ENCODE results near the gene SPO11. TPM values are rescaled to one million over a fixed set of nuclear protein-coding genes. Genes with fewer than 3 reads are reported as not detected.

SPO11 gene
- total RNA-seq, 4 donors from 2014 or later: not detected

- TF ChIP-seq CTCF (IDR thresholded peaks at IDR 0.05) (no peak), POLR2A (IDR thresholded peaks at IDR 0.05) (no peak)
- H3K4me3 ChIP-seq (ENCODE audit: low read depth, poor library complexity, severe bottlenecking): no peak overlapping the region
- 76 to 79% methylated on average over 14 of the region's 14 CpGs for WGBS, 2 donors
- intact Hi-C loops (cut with DNase I; ENCODE audit: low total_unique reads): no loop called here
- DNase-seq (ENCODE audit: low spot score in 2 of 2): peak in 1 of 2 donors; percentile 59
These were observed 11.7 kb upstream of the SPO11 start for GRCh38 chr20:57317789-57318371.

GRCh38 chr20:57319584-57319983, 10.0 kb upstream of the SPO11 start:
- no peak overlapping the region for H3K4me3 ChIP-seq (ENCODE audit: low read depth, poor library complexity, severe bottlenecking)
- intact Hi-C loops (cut with DNase I; ENCODE audit: low total_unique reads): no loop called here
- DNase-seq (ENCODE audit: low spot score in 2 of 2): no peak
- WGBS, 2 donors: 83 to 90% methylated on average over 4 of the region's 4 CpGs
- TF ChIP-seq POLR2A (IDR thresholded peaks at IDR 0.05) (no peak), CTCF (IDR thresholded peaks at IDR 0.05) (no peak)

- H3K4me3 ChIP-seq (ENCODE audit: low read depth, poor library complexity, severe bottlenecking): no peak overlapping the region
- TF ChIP-seq CTCF (IDR thresholded peaks at IDR 0.05) (no peak), POLR2A (IDR thresholded peaks at IDR 0.05) (no peak)
- DNase-seq (ENCODE audit: low spot score in 2 of 2): no peak
- 85 to 90% methylated on average over 3 of the region's 3 CpGs for WGBS, 2 donors
- intact Hi-C loops (cut with DNase I; ENCODE audit: low total_unique reads): no loop called here
These were observed 9.2 kb upstream of the SPO11 start for GRCh38 chr20:57320358-57320757.

- H3K4me3 ChIP-seq (ENCODE audit: low read depth, poor library complexity, severe bottlenecking): no peak overlapping the region
- TF ChIP-seq CTCF (IDR thresholded peaks at IDR 0.05): no peak
- no peak for TF ChIP-seq POLR2A (IDR thresholded peaks at IDR 0.05)
These were observed 8.5 kb upstream of the SPO11 start for GRCh38 chr20:57321142-57321541.

GRCh38 chr20:57322476-57322875, 7.1 kb upstream of the SPO11 start:
- H3K4me3 ChIP-seq (ENCODE audit: low read depth, poor library complexity, severe bottlenecking): no peak overlapping the region
- TF ChIP-seq CTCF (IDR thresholded peaks at IDR 0.05) (no peak), POLR2A (IDR thresholded peaks at IDR 0.05) (no peak)
- WGBS, 2 donors: 33 to 46% methylated on average over 2 of the region's 2 CpGs
- intact Hi-C loops (cut with DNase I; ENCODE audit: low total_unique reads): no loop called here
- peak in 1 of 2 donors; percentile 5 for DNase-seq (ENCODE audit: low spot score in 2 of 2)

More at GRCh38 chr20:57321142-57321541, 8.5 kb upstream of the SPO11 start:
- intact Hi-C loops (cut with DNase I; ENCODE audit: low total_unique reads): no loop called here
- no peak for DNase-seq (ENCODE audit: low spot score in 2 of 2)
- WGBS, 2 donors: 87 to 88% methylated on average over 2 of the region's 2 CpGs

GRCh38 chr20:57323034-57323433, 6.6 kb upstream of the SPO11 start:
- intact Hi-C loops (cut with DNase I; ENCODE audit: low total_unique reads): no loop called here
- no peak overlapping the region for H3K4me3 ChIP-seq (ENCODE audit: low read depth, poor library complexity, severe bottlenecking)
- WGBS, 2 donors: 5 to 11% methylated on average over 6 of the region's 6 CpGs
- TF ChIP-seq CTCF (IDR thresholded peaks at IDR 0.05) (no peak), POLR2A (IDR thresholded peaks at IDR 0.05) (no peak)
- peak; percentile 78 to 93 for DNase-seq (ENCODE audit: low spot score in 2 of 2)

Data from lower leg skin (tissue), 4 donors.